ENCODE measurements around the gene AGPAT3.

The AGPAT3 gene

DNA sequence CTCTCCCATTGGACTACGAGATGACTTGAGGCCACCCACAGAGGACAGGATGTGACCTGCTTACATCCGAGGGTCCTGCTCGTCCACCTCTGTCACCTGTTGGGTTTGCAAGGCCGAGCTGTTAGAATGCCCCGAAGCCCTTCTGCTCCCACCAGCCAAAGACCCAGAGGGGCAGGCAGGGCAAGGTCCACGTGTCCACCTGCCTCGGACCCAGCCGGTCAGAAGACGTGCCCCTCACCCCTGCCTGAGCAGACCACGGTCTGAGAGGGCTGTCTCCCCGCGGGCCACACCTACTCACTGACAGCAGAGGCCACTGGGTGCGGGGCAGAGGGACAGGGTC lies 116.8 kb downstream of the AGPAT3 start:
- DNase-seq, result no peak

- no peak for DNase-seq
Observed at GRCh38 chr21:43982489-43983078, 117.6 kb downstream of the AGPAT3 start.

DNA sequence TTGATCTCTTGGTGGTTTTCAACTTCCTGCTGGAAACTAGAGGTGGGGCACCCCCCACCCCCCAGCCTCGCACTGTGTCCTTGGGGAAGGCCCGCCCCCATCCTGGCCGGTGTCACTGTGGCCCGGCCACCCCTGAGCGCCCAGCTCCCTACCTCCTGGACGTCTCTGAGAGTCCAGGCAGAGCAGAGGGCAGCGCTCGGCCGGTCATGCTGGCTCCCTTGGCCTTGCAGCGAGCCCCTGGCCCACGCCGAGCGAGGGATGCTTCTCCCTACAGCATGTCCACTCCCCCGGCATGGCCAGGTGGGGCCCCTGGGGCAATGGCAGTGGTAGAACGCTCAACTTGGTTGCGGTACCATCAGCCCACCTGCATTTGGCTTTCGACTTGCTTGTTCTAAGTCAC lies 118.4 kb downstream of the AGPAT3 start:
- no peak for DNase-seq

DNA sequence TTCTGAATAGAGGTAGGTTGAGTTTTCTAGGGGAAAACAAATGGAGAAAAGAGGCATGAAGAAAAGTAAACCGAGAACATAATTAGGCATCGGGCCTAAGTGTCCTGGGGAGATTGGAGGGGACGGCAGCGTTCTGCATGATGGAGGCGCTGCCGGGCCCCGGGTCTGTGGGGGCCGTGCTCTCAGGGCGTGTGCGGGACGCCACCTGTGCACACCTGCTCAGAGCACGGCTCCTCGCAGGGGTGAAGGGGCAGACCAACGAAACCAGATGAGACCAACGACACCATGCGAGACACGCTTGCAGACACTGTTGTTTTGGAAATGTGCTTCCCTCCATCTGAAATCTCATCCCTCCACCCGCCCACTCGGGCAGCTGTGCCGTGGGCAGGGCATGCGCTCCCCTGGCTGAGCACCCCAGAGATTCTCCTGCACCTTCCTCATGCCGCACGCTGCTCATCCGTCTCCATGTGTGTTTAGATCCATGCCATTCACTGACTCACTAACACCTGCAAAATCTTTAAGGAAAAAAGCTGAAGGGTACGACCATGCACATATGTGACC lies 118.9 kb downstream of the AGPAT3 start:
- DNase-seq, result no peak

DNA sequence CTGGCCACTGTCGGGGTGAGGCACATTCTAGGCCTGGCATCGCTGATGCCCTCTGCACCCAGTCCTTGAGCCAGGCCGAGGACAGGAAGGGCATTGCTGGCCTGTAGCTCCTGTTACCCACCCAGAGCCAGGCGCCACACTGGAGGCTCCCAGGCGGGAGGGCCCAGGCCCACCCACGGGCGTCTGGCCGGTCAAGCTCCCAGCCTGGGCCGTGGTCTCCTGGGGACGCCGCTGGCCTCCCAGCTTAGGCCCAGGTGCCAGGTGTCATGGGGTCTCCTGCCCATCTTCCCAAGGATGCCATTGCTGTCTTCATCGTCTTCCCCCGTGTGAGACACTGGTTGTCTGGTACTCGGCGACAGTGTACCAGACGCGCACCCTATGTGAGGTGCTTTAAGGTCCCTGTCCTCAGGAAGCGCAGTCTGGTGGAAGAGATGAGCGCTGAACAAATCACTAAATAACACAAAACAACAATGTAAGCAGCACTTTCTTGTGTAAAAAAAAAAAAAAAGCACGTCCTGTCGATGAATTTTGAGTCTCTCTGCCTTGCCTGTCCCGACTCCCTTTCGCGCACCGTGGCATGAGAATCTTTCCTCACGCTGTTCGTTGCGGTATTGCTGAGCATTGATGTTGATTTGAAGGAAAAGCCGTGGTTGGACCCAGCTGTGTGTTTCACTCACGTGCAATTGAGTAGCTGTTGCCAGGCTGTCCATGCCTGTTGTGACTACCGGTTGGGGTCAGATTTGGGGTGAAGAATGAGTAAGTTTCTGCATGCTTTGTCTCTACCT lies 120.1 kb downstream of the AGPAT3 start:
- no peak for DNase-seq

DNA sequence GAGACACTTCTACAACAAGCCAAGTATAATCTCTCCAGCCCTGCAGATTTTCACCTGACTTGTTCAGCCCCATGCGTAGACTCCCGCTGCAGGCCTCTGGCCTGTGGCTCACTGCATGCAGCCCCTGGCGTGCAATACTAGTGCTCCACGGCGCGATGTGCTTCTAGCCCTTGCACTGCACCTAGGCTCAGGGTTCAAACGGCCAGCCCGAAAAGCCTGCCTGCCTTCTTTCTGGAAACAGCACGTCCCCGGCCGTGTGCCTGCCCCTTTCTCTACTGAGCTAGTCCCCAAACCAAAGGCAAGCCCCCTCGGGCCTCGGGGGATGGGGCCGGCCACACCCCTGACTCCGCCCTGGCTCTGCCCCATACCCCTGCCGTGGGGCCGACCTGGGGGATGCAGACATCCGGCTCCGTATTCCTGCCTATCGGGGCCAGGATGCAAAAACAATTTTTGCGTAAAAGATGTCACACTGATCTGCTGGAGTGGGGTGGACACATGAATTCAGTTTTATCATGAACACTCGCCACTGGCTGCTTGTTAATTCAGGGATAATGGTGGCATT lies 120.7 kb downstream of the AGPAT3 start:
- DNase-seq, result no peak

- DNase-seq, result no peak
Observed at GRCh38 chr21:43986544-43987451, 121.8 kb downstream of the AGPAT3 start.

- no peak for DNase-seq
Observed at GRCh38 chr21:43987509-43987908, 122.5 kb downstream of the AGPAT3 start.

- DNase-seq, result no peak
Observed at GRCh38 chr21:43988016-43988415, 123.0 kb downstream of the AGPAT3 start.

GRCh38 chr21:43988506-43989230 lies 123.6 kb downstream of the AGPAT3 start:
- no peak for DNase-seq

GRCh38 chr21:43989401-43989800 lies 124.4 kb downstream of the AGPAT3 start:
- no peak for DNase-seq

- no peak for DNase-seq
Observed at GRCh38 chr21:43991447-43991991, 126.5 kb downstream of the AGPAT3 start.

DNA sequence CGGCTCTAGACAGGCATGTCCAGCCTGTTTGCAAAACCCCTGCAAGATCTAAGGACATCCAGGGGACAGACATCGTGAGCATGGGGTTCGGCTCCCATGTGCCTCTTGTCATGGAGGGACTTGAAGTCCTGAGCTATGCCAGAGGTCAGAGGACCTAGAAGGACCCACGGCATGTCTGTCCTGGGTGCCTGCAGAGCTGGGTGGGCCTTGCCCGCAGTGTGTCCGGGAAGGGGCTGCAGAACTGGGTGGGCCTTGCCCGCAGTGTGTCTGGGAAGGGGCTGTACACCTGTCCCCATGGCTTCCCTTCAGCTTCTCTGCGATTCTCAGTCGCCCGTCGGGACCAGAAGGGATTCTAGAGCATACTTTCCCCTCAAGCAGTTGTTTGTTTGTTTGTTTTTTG lies 127.1 kb downstream of the AGPAT3 start:
- no peak for DNase-seq

GRCh38 chr21:43993420-43993934 lies 128.5 kb downstream of the AGPAT3 start:
- DNase-seq, result no peak

DNA sequence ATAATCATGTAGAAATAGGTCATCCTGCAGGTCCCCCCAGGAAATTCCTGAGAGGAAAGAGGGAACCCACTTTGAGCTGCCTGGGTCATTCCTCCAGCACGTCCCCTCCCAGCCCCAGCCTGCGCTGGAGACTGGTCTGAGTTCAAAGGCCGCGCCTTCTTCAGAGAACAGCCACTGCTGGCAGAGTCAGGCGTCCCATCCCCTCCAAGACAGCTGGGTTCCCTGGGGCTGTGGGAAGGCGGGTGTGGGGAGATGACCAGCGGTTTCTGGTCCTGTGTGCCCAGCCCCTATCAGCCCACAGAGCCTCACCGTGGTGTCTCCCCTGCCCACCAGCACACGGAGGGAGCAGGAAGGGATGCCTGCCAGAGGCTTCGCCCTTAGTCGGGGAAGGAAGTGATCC lies 129.1 kb downstream of the AGPAT3 start:
- DNase-seq, result no peak

DNA sequence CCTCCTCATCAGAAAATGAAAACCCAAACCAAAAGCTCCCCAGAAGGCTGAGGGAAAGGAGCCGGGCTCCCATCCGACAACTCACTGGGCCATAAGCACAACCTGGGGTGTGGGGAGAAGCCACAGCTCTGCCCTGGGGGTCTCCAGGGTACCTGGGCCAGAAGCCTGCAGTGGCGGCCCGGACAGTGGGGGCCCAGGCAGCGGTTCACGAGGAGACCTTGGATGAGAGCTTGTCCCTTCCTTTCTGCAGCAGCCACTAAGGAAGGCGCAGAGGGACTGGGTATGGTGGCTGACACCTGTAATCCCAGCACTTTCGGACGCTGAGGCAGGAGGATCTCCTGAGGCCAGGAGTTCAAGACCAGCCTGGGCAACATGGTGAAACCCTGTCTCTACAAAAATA lies 129.6 kb downstream of the AGPAT3 start:
- no peak for DNase-seq

- no peak for DNase-seq
Observed at GRCh38 chr21:43995521-43996105, 130.6 kb downstream of the AGPAT3 start.

DNA sequence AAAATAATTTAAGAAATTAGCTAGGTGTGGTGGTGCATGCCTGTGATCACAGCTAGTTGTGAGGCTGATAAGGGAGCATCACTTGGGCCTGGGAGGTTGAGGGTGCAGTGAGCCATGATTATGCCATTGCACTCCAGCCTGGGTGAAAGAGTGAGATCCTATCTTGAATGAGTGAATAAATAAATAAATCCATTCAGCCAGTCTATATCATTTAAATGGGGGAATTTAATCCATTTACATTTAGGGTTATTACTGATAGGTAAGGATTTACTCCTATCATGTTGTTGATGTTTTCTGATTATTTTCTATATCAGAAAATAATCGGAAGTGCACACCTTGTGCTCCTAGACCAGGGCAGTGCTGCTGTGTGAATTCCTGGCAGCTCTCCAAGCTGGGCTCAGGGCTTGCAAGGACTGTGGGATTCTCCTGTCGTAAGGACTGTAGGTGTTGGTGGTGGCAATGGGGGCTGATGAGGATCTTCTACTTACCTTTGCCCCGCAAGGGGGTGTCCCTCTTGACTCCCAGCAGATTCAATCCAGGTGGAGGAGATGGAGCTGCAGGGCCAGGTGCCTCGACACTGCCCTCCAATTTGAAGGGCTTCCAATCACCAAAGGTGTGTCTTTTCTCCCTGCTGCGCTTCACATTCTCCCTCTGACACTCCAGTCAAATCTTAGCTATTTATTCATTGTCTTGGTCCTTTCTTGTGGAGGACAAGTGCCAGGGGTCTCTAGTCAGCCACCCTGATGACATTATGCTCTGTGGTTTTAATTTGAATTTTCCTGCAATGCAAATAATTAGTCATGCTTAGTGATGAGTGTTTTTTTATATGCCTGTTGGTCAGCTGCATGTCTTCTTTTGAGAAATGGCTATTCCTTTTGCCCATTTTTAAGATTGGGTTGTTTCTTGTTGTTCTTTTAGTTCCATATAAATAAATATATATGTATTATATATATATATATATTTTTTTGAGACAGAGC lies 133.0 kb downstream of the AGPAT3 start:
- no peak for DNase-seq

- DNase-seq, result no peak
Observed at GRCh38 chr21:44000360-44000759, 135.3 kb downstream of the AGPAT3 start.

- DNase-seq, result no peak
Observed at GRCh38 chr21:44002511-44002910, 137.5 kb downstream of the AGPAT3 start.

Measured in bone marrow (tissue), 2 donors.